Activated naive CD8-positive, alpha-beta T cell (primary cell): ENCODE data around the gene PDE4D.

Experiments used
- H3K27ac Mint-ChIP-seq: one replicate; pipeline ENCODE4 v1.8.0; 2021; ENCODE audit warnings: mixed read lengths
- H3K27me3 Mint-ChIP-seq: one replicate; pipeline ENCODE4 v1.8.0; 2021; ENCODE audit warnings: mixed read lengths
- H3K36me3 Mint-ChIP-seq: one replicate; pipeline ENCODE4 v1.8.0; 2021; ENCODE audit warnings: mixed read lengths
- H3K4me1 Mint-ChIP-seq: one replicate; pipeline ENCODE4 v1.8.0; 2021; ENCODE audit warnings: low read depth, mixed read lengths
- H3K4me3 Mint-ChIP-seq: one replicate; pipeline ENCODE4 v1.8.0; 2021; ENCODE audit warnings: mild to moderate bottlenecking, mixed read lengths
- H3K9me3 Mint-ChIP-seq: one replicate; pipeline ENCODE4 v1.8.0; 2021; ENCODE audit warnings: low read depth, mixed read lengths

The PDE4D gene

DNA sequence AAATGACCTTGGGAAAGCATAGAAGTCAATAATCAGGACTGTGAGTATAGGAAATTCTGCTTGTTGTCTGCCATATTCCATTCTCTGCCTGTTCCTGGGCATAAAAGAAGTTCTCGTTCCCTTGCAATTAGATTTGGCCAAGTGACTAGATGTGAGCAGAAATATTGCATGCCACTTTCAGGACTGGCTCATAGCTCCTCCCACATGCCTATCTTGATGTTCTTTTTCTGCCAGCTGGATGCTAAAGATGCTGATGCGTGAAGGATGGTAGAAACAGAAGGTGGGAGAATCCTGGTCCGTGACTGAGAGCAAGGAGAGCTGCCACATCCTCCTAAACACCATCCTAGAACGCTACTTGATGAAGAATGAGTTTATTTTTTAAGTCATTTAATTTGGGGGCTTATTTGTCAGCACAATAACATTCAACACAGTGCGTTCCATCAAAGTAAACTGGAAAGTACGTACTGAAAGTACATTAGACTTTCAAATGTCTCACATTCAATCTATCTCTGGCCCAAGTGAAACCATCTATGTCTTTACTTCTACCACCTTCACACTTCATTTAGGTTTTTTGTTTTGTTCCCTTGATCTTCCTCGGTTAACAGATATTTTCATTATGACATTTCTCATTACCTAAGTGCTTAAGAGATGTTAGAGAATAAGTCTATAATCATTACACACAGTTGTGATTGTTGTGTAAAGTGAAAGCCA is 662.1 kb downstream of the PDE4D start:
- Mint-ChIP-seq H3K27ac (no peak overlapping the region), H3K4me3 (no peak overlapping the region), H3K36me3 (no peaks in the 10 kb centered on the region), H3K9me3 (no peaks in the 10 kb centered on the region), H3K27me3 (peaks cover 4% of the 10 kb centered on the region), H3K4me1 (no peaks in the 10 kb centered on the region)

DNA sequence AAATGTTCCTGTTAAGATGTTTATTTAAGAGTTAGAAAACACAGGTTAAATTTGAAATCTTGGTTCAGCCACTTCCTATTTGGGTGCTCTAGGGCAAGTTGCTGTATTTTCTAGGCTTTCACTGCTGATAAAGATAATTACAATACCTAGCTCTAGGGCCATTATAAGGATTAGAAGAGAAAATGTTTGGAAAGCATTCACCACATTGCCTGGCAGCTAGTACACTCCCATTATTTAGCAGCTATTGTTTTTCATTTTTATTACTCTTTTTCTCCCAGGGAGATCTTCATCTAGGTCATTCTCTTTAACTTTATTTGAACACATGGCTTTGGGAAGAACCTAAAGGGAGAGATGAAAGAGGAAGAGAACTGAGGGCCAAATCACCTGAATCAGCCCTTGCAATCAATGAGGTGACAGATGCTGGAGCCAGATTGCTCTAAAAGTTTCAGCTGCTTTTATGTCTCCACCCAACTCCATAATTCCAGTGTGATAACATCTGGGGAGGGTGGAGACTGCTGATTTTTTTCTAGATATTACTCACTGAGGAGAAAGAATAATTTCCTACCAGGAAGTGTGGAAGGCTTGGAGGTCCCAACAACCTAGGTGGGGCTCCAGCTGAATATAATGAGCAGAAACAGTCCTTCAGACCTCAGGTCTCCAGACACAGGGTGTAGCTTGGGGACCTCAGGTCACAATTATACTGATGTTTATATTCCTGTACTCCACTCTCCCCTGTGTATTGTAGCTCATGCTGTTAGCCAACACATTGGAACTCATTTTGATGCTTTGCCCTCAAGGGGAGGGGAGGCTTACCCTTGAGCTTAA is 670.6 kb downstream of the PDE4D start:
- Mint-ChIP-seq H3K4me3 (no peak overlapping the region), H3K27me3 (no peaks in the 10 kb centered on the region), H3K9me3 (peaks cover 5% of the 10 kb centered on the region), H3K4me1 (no peaks in the 10 kb centered on the region), H3K36me3 (no peaks in the 10 kb centered on the region), H3K27ac (no peak overlapping the region)

GRCh38 chr5:59221769-59222168 is 671.8 kb downstream of the PDE4D start:
- H3K27me3 Mint-ChIP-seq = peaks cover 2% of the 10 kb centered on the region
- no peaks in the 10 kb centered on the region for H3K4me1 Mint-ChIP-seq
- no peak overlapping the region for H3K27ac Mint-ChIP-seq
- H3K4me3 Mint-ChIP-seq = no peak overlapping the region
- H3K9me3 Mint-ChIP-seq = peaks cover 5% of the 10 kb centered on the region
- no peaks in the 10 kb centered on the region for H3K36me3 Mint-ChIP-seq

GRCh38 chr5:59218424-59219045 is 675.0 kb downstream of the PDE4D start:
- Mint-ChIP-seq H3K27ac (no peak overlapping the region), H3K4me1 (no peaks in the 10 kb centered on the region), H3K4me3 (no peak overlapping the region), H3K9me3 (no peaks in the 10 kb centered on the region), H3K27me3 (peaks cover 21% of the 10 kb centered on the region), H3K36me3 (no peaks in the 10 kb centered on the region)

DNA sequence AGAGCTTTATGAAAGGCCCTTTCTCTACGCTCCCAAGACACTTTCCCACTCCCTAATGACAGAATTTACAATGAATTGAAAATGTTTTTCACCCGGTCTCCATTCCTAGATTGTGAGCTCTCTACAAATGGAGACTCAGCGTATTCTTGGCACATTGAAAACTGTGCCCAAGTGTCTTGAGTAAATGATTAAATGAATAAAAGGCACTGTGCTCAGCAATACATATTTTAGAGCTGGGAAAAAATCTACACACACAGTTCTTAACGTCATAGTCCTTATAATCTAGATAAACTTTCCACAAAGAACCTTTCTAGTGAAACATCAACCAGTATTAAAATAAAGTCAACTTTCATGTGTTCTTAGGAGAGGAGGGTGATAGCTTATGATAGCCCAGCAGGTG is 676.7 kb downstream of the PDE4D start:
- Mint-ChIP-seq H3K27me3 (peaks cover 21% of the 10 kb centered on the region), H3K4me1 (no peaks in the 10 kb centered on the region), H3K36me3 (no peaks in the 10 kb centered on the region), H3K4me3 (no peak overlapping the region), H3K27ac (no peak overlapping the region), H3K9me3 (no peaks in the 10 kb centered on the region)

- no peaks in the 10 kb centered on the region for H3K36me3 Mint-ChIP-seq
- H3K27me3 Mint-ChIP-seq = peaks cover 21% of the 10 kb centered on the region
- H3K4me3 Mint-ChIP-seq = no peak overlapping the region
- H3K27ac Mint-ChIP-seq = no peak overlapping the region
- no peaks in the 10 kb centered on the region for H3K9me3 Mint-ChIP-seq
- no peaks in the 10 kb centered on the region for H3K4me1 Mint-ChIP-seq
Measured at GRCh38 chr5:59212596-59212995, 680.9 kb downstream of the PDE4D start.

DNA sequence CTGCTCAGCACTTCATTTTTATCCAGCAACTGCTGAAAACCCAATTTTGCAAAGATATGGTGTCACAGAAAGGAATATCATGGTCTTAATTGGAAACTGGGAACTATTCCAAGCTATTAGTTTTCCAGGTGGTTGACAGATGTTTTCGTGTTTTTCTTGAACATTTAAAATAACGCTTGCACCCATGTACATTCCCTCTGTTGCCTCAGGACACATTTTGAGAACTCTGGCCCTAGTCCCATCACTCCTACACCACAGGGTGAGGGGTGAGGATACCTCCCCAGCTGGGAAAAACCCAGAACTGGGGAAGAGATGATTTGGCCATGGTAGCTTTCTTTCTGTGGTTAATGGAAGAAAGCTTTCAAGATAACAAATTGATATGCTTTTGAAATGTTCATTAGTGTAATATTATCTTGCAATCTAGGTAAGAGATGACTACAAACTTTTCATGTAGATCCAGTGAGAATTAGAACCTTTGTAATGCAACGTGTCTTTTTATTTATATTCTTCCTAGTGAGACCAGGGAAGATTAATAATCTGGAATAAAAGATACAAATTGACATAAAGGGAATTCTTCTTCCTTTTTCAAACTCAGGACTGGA is 683.7 kb downstream of the PDE4D start:
- Mint-ChIP-seq H3K4me3 (no peak overlapping the region), H3K36me3 (no peaks in the 10 kb centered on the region), H3K4me1 (no peaks in the 10 kb centered on the region), H3K9me3 (no peaks in the 10 kb centered on the region), H3K27me3 (peaks cover 9% of the 10 kb centered on the region), H3K27ac (no peak overlapping the region)

DNA sequence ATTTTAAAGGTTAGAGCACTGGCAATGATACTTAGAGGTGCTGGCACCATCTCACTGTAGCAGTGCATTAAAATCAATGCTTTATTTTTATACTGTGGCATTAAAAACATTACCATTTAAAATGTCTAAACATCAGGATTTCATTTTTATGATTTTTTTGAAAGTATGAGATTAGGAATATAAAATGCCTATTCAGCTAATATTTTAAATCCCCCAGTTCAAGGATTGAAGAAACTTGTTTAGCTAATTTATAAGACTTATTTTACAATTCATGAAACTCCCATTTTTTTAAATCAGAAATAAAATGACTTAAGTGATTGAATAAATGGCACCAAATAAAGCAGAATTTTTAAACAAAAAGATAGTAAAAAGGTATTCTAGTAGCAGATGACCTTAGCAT is 685.1 kb downstream of the PDE4D start:
- no peaks in the 10 kb centered on the region for H3K36me3 Mint-ChIP-seq
- no peaks in the 10 kb centered on the region for H3K9me3 Mint-ChIP-seq
- H3K4me3 Mint-ChIP-seq = no peak overlapping the region
- H3K27ac Mint-ChIP-seq = no peak overlapping the region
- H3K4me1 Mint-ChIP-seq = no peaks in the 10 kb centered on the region
- H3K27me3 Mint-ChIP-seq = peaks cover 3% of the 10 kb centered on the region

DNA sequence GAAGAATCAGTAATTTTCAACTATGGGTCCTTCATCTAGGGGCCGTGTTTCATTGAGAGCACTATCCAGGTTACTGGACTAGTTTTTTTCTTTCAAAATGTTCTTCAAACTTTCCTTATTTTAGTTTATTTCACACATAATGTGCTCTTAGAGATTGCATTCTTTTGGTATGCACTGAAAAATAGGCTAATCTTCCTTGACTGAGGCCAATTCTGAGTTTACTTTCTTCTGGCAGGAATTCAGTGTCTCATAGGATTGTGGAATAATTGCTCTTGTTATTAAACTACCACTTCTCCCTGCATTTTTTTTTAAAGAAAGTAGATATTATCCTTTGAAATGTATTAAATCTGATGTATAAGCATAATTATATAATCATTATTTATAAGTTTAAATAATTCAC is 686.1 kb downstream of the PDE4D start:
- peaks cover 3% of the 10 kb centered on the region for H3K27me3 Mint-ChIP-seq
- H3K36me3 Mint-ChIP-seq = no peaks in the 10 kb centered on the region
- no peak overlapping the region for H3K4me3 Mint-ChIP-seq
- H3K27ac Mint-ChIP-seq = no peak overlapping the region
- no peaks in the 10 kb centered on the region for H3K4me1 Mint-ChIP-seq
- no peaks in the 10 kb centered on the region for H3K9me3 Mint-ChIP-seq

DNA sequence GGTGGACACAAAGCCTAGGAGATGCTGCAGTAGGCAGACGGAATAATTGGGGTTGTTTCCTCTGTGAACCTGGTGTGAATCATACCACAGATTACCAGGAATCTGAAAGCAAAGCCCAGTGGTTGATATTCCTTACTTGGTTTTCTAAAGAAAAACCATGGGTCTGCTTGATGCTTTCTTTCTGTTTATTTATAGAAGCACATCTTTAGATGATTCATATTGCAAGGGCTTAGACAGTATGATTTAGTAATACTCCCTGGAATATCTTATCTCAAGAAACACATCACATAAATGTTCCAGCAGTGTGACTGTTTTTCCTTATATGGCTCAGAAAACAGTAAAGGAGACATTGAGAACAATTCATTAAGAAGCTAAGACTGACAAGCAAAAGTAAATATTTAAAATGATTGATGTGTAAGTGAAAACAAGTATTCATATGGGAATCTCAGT is 687.4 kb downstream of the PDE4D start:
- no peaks in the 10 kb centered on the region for H3K4me1 Mint-ChIP-seq
- H3K27me3 Mint-ChIP-seq = peaks cover 3% of the 10 kb centered on the region
- no peaks in the 10 kb centered on the region for H3K36me3 Mint-ChIP-seq
- H3K9me3 Mint-ChIP-seq = no peaks in the 10 kb centered on the region
- H3K27ac Mint-ChIP-seq = no peak overlapping the region
- H3K4me3 Mint-ChIP-seq = no peak overlapping the region

- Mint-ChIP-seq H3K9me3 (no peaks in the 10 kb centered on the region), H3K4me1 (no peaks in the 10 kb centered on the region), H3K4me3 (no peak overlapping the region), H3K27me3 (peaks cover 3% of the 10 kb centered on the region), H3K36me3 (no peaks in the 10 kb centered on the region), H3K27ac (no peak overlapping the region)
Measured at GRCh38 chr5:59204114-59204897, 689.2 kb downstream of the PDE4D start.

- H3K4me3 Mint-ChIP-seq = no peak overlapping the region
- H3K9me3 Mint-ChIP-seq = no peaks in the 10 kb centered on the region
- H3K4me1 Mint-ChIP-seq = no peaks in the 10 kb centered on the region
- H3K27ac Mint-ChIP-seq = no peak overlapping the region
- peaks cover 3% of the 10 kb centered on the region for H3K27me3 Mint-ChIP-seq
- H3K36me3 Mint-ChIP-seq = no peaks in the 10 kb centered on the region
Measured at GRCh38 chr5:59199868-59200267, 693.7 kb downstream of the PDE4D start.

- Mint-ChIP-seq H3K4me3 (no peak overlapping the region), H3K27ac (no peak overlapping the region), H3K4me1 (no peaks in the 10 kb centered on the region), H3K9me3 (peaks cover 5% of the 10 kb centered on the region), H3K27me3 (no peaks in the 10 kb centered on the region), H3K36me3 (no peaks in the 10 kb centered on the region)
Measured at GRCh38 chr5:59198832-59199231, 694.7 kb downstream of the PDE4D start.

GRCh38 chr5:59198365-59198764 is 695.2 kb downstream of the PDE4D start:
- no peaks in the 10 kb centered on the region for H3K36me3 Mint-ChIP-seq
- no peaks in the 10 kb centered on the region for H3K4me1 Mint-ChIP-seq
- no peak overlapping the region for H3K4me3 Mint-ChIP-seq
- H3K27me3 Mint-ChIP-seq = no peaks in the 10 kb centered on the region
- no peak overlapping the region for H3K27ac Mint-ChIP-seq
- H3K9me3 Mint-ChIP-seq = peaks cover 5% of the 10 kb centered on the region
